ENCODE measurements around the gene AGAP1. TPM values are rescaled to one million over a fixed set of nuclear protein-coding genes. Genes with fewer than 3 reads are reported as not detected.

AGAP1 gene
- total RNA-seq, 1 donor from 2014 or later, result 39.4 TPM

GRCh38 chr2:236109061-236109460 is 615.2 kb downstream of the AGAP1 start:
- no peak overlapping the region for H3K4me2 ChIP-seq (ENCODE audit: low read length)
- FAIRE-seq (no peak), DNase-seq (ENCODE audit: low read depth) (no peak)
- H4K20me1 ChIP-seq (ENCODE audit: insufficient read depth, low read length), result no peaks in the 10 kb centered on the region
- H3K9ac ChIP-seq (ENCODE audit: low read length), result no peak overlapping the region
- Mint-ChIP-seq H3K4me3 (ENCODE audit: unreplicated experiment) (no peak overlapping the region), H3K4me1 (ENCODE audit: low read depth, unreplicated experiment) (peaks cover 11% of the 10 kb centered on the region), H3K9me3 (ENCODE audit: unreplicated experiment) (no peaks in the 10 kb centered on the region), H3K36me3 (ENCODE audit: low read depth, unreplicated experiment) (peaks cover 2% of the 10 kb centered on the region), H3K27me3 (ENCODE audit: low read depth, unreplicated experiment) (no peaks in the 10 kb centered on the region), H3K27ac (ENCODE audit: unreplicated experiment) (no peak overlapping the region)
- no peak overlapping the region for H3K27ac ChIP-seq (ENCODE audit: low read depth, low read length)
- TF ChIP-seq CTCF (IDR thresholded peaks at IDR 0.05; ENCODE audit: insufficient read depth, low read depth, low read length), result no peak
- no peak for TF ChIP-seq EZH2 (IDR thresholded peaks at IDR 0.05; ENCODE audit: insufficient read depth, low read length)
- no peak overlapping the region for H2AFZ ChIP-seq (ENCODE audit: low read depth, low read length)
- no peak overlapping the region for H3K4me3 ChIP-seq (ENCODE audit: insufficient read depth, low read depth, low read length)
- H3K79me2 ChIP-seq (ENCODE audit: insufficient read depth, low read length), result no peaks in the 10 kb centered on the region
- H3K36me3 ChIP-seq (ENCODE audit: insufficient read depth, low read length), result no peaks in the 10 kb centered on the region
- no peaks in the 10 kb centered on the region for H3K4me1 ChIP-seq (ENCODE audit: insufficient read depth, low read length)
- no peaks in the 10 kb centered on the region for H3K9me3 ChIP-seq (ENCODE audit: insufficient read depth, low read depth, low read length)
- H3K27me3 ChIP-seq (ENCODE audit: insufficient read depth, low read length), result peaks cover 2% of the 10 kb centered on the region

- FAIRE-seq, result no peak
- TF ChIP-seq CTCF (IDR thresholded peaks at IDR 0.05; ENCODE audit: insufficient read depth, low read depth, low read length), result no peak
- TF ChIP-seq EZH2 (IDR thresholded peaks at IDR 0.05; ENCODE audit: insufficient read depth, low read length), result no peak
- no peak overlapping the region for H3K4me3 Mint-ChIP-seq (ENCODE audit: unreplicated experiment)
- Histone ChIP-seq H3K36me3 (ENCODE audit: insufficient read depth, low read length) (no peaks in the 10 kb centered on the region), H3K27me3 (ENCODE audit: insufficient read depth, low read length) (peaks cover 2% of the 10 kb centered on the region), H3K9ac (ENCODE audit: low read length) (no peak overlapping the region), H2AFZ (ENCODE audit: low read depth, low read length) (no peak overlapping the region), H3K4me1 (ENCODE audit: insufficient read depth, low read length) (no peaks in the 10 kb centered on the region), H3K4me3 (ENCODE audit: insufficient read depth, low read depth, low read length) (no peak overlapping the region), H3K4me2 (ENCODE audit: low read length) (no peak overlapping the region), H3K9me3 (ENCODE audit: insufficient read depth, low read depth, low read length) (no peaks in the 10 kb centered on the region), H3K79me2 (ENCODE audit: insufficient read depth, low read length) (no peaks in the 10 kb centered on the region), H4K20me1 (ENCODE audit: insufficient read depth, low read length) (no peaks in the 10 kb centered on the region), H3K27ac (ENCODE audit: low read depth, low read length) (no peak overlapping the region)
- no peak overlapping the region for H3K27ac Mint-ChIP-seq (ENCODE audit: unreplicated experiment)
- no peaks in the 10 kb centered on the region for H3K27me3 Mint-ChIP-seq (ENCODE audit: low read depth, unreplicated experiment)
- peaks cover 2% of the 10 kb centered on the region for H3K36me3 Mint-ChIP-seq (ENCODE audit: low read depth, unreplicated experiment)
- no peaks in the 10 kb centered on the region for H3K9me3 Mint-ChIP-seq (ENCODE audit: unreplicated experiment)
- H3K4me1 Mint-ChIP-seq (ENCODE audit: low read depth, unreplicated experiment), result peaks cover 11% of the 10 kb centered on the region
- DNase-seq (ENCODE audit: low read depth), result no peak
These were observed 615.6 kb downstream of the AGAP1 start for GRCh38 chr2:236109473-236109872.

GRCh38 chr2:236112466-236112865 is 618.6 kb downstream of the AGAP1 start:
- Mint-ChIP-seq H3K27ac (ENCODE audit: unreplicated experiment) (no peak overlapping the region), H3K36me3 (ENCODE audit: low read depth, unreplicated experiment) (peaks cover 5% of the 10 kb centered on the region), H3K27me3 (ENCODE audit: low read depth, unreplicated experiment) (peaks cover 1% of the 10 kb centered on the region), H3K9me3 (ENCODE audit: unreplicated experiment) (no peaks in the 10 kb centered on the region), H3K4me1 (ENCODE audit: low read depth, unreplicated experiment) (peaks cover 11% of the 10 kb centered on the region), H3K4me3 (ENCODE audit: unreplicated experiment) (no peak overlapping the region)
- Histone ChIP-seq H3K9me3 (ENCODE audit: insufficient read depth, low read depth, low read length) (no peaks in the 10 kb centered on the region), H3K27me3 (ENCODE audit: insufficient read depth, low read length) (peaks cover 2% of the 10 kb centered on the region), H2AFZ (ENCODE audit: low read depth, low read length) (no peak overlapping the region), H4K20me1 (ENCODE audit: insufficient read depth, low read length) (no peaks in the 10 kb centered on the region), H3K4me1 (ENCODE audit: insufficient read depth, low read length) (no peaks in the 10 kb centered on the region), H3K4me3 (ENCODE audit: insufficient read depth, low read depth, low read length) (no peak overlapping the region), H3K4me2 (ENCODE audit: low read length) (no peak overlapping the region), H3K79me2 (ENCODE audit: insufficient read depth, low read length) (no peaks in the 10 kb centered on the region), H3K36me3 (ENCODE audit: insufficient read depth, low read length) (no peaks in the 10 kb centered on the region), H3K9ac (ENCODE audit: low read length) (no peak overlapping the region), H3K27ac (ENCODE audit: low read depth, low read length) (no peak overlapping the region)
- FAIRE-seq (no peak), DNase-seq (ENCODE audit: low read depth) (no peak)
- TF ChIP-seq CTCF (IDR thresholded peaks at IDR 0.05; ENCODE audit: insufficient read depth, low read depth, low read length), result no peak
- TF ChIP-seq EZH2 (IDR thresholded peaks at IDR 0.05; ENCODE audit: insufficient read depth, low read length), result no peak
